Umbilical cord (tissue), 2 donors: ENCODE results near the gene CALB2. TPM values are rescaled to one million over a fixed set of nuclear protein-coding genes. Genes with fewer than 3 reads are reported as not detected.
"Not testable (repeated sequence)": the region's sequence is repeated elsewhere in the genome, so short reads cannot be mapped to it uniquely, and the experiment has no call there.

Source experiments
- DNase-seq: peaks from one replicate; pipeline ENCODE4 v3.0.0-alpha.2; 2015; ENCODE audit warnings: low spot score
- total RNA-seq: library from RNA; depleted of rRNA; stranded (reverse); fragments of >200 nt; gene quantifications from one replicate; pipeline ENCODE4 v1.2.3, GENCODE V29; 2014; ENCODE audit warnings: low replicate concordance; ENCODE audit not compliant: insufficient read depth

Gene CALB2
- total RNA-seq, 1 donor from 2014 or later = 1.7 TPM

DNA sequence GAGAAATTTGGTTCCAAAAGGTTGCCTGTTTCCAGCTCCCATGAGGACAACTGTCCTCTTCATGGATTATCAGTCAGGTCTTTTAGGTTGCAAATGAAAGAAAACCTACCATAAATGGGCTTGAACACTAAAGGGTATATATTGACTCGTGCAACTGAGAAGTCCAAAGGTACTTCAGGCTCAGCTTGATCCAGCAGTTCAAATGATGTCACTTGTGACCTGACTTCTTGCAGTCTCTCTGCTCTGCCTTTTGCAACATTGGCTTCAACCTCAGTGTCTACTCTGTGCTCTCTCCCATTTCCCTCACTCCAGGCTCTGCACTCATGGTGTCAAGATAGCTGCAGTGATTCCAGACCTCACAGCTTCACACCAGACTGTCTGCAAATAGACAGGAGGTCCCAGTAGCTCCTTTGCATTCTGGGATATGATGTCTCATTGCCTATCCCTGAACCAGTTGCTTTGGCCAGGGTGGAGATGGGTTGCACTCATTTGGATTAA lies 5.5 kb upstream of the CALB2 start:
- DNase-seq = no peak

GRCh38 chr16:71353736-71354135 lies 4.8 kb upstream of the CALB2 start:
- DNase-seq = no peak

- DNase-seq = no peak
Measured at GRCh38 chr16:71354156-71354555, 4.4 kb upstream of the CALB2 start.

GRCh38 chr16:71356051-71356740 lies 2.3 kb upstream of the CALB2 start:
- DNase-seq = no peak

DNA sequence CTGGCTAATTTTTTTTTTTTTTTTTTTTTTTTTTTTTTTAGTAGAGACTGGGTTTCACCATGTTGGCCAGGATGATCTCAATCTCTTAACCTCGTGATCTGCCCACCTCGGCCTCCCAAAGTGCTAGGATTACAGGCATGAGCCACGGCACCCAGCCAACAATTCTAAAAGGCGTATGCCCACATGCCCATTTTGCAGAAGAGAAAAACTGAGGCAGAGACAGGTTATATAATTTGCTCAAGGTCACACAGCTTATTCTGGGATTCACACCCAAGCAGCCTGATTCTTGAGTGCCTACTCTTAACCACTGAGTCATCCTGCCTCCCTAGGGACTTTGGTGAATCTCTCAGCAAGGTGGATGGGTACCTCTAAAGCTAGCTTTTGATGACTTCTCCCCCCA lies 1.6 kb upstream of the CALB2 start:
- not testable (repeated sequence) for DNase-seq

- DNase-seq = no peak
Measured at GRCh38 chr16:71357681-71358080, 842 bp upstream of the CALB2 start.

DNA sequence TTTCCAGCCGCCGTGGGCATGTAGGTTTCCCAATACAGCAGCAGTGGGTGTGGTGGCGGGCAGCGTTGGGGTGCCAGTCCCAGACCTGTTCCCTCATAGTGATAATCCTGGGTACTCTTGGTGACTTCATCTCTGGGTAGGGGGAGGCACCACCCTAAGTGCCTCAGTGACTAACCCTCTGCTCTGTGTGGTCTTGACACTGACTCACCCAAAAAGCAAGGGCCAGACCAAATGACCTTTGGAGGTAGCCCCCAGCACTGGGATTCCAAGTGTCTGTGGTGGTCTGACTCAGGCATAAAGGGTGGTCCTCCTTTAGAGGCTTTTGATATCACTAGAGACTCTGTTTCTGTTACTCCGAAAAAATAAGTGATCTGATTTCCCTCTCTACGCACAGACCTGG lies 908 bp downstream of the CALB2 start:
- no peak for DNase-seq

- DNase-seq = peak; percentile 42
Measured at GRCh38 chr16:71360378-71360777, 1.9 kb downstream of the CALB2 start.

DNA sequence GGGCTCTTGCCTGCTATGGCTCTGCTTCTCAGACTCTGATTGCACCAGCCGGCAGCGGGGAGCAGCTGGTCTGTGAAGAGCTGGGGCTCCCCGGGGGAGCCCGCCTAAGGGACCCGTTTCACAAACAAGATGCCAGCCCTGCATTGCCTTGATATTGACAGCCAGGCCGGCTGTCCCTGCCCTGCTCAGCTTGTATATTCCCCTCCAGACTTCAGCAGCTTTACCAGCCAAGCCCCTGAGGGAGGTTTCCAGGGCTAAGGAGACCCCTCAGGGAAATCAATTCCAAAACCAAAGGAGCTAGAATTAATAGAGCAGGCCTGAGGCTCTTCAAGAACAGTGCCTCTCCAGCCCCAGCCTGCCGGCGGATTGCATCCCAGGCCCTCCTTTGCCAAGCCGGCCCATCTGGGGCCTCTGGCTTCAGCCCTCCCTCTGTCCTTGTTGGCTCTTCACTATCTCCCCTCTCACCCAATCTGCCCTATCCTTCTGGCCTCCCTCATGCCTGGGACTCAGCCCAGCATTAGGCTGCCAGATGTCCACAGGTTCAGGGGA lies 5.7 kb downstream of the CALB2 start:
- DNase-seq = no peak

- DNase-seq = no peak
Measured at GRCh38 chr16:71365021-71365420, 6.5 kb downstream of the CALB2 start.

DNA sequence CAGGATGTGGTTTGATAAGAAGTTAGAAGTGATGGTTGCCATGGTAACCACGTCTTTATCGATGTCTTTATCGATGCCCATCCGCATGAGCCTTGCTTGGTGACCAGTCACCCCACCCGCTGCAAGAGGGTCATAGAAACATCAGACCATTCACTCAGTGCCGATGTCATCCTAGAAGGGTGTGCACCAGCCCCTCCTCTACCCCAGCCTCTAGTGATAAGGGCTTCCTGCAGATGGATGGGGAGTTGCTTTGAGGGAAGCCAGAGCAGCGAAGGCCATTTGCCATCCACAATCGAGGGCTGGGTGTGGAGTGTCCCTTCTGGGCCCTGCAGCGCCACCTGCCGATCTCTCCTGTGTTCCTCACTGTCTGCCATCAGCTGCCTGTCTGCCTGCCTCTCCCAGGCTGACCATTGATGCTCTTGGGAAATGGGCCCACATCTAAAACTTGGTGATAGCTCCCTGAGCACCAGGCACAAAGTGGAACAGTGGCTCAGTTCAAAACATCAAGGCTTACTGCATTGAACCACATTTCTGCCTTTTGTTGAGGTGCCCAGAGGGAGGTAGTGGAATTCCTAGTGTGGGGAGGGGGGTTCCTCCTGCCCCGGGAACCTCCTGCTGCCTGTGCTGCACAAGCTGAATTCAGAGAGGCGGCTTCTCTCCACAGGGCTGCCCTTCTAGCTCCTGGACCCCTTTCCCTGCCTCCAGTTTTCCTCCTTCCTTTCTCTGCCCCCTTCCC lies 8.9 kb downstream of the CALB2 start:
- DNase-seq = no peak

- DNase-seq = no peak
Measured at GRCh38 chr16:71368958-71369357, 10.4 kb downstream of the CALB2 start.

DNA sequence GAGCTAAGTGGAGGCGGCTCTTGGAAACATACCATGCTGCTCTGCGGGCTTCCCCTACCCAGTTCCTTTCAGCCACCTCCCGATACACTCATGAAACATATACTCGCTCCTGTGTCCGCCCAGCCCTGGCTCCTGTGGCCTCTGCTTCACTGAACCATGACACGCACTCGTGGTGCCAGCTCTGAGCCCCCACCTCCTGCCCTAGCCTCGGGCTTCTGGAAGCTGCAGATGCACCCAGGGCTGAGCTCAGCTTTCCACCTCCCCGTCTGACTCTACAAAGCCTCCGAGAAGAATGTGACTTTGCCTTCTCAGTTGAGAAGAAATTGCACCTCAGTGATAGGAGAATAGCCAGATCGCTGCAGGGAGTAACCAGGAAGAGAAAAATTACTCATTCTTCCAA lies 11.0 kb downstream of the CALB2 start:
- DNase-seq = no peak

- DNase-seq = no peak
Measured at GRCh38 chr16:71371237-71371636, 12.7 kb downstream of the CALB2 start.

DNA sequence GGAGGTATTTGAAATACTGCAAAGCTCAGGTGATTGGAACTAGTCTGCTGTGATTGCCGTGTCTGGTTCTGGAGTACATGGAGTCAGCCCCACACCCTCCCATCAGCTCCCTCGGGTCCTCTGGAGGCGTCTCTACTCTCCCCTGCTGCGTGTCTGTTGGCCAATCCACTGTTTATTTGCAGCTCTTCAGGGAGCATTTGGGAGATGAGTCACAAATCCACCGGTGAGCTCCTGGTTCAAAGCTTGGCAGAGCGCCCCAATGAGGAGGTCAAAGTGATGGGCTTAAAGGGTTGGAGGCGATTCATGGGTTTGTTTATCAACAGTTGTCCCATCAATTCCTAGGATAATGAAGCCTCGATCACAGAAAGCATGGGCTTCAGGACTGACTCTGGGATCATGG lies 14.6 kb downstream of the CALB2 start:
- DNase-seq = no peak

GRCh38 chr16:71376465-71377157 lies 18.1 kb downstream of the CALB2 start:
- DNase-seq = no peak

- DNase-seq = no peak
Measured at GRCh38 chr16:71379711-71380110, 21.2 kb downstream of the CALB2 start.

DNA sequence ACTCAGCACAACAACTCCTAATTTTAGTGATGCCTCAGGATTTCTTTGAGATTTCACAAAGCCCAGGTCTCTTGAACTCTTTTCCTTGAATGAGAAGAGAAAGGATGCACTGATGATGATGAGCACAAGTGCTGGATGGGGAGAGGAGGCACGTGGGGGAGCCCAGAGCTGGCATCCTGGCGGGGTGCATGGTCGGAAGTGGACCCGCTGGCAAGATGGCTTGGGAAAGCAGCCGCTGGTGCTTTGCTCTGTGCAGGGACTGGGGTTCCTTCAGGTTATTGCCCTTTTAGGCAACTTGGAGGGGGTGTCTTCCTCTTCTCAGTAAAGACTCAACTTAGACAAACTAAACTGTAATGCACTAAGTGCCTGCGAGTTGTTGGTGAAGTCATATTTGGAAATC lies 22.3 kb downstream of the CALB2 start:
- DNase-seq = no peak

DNA sequence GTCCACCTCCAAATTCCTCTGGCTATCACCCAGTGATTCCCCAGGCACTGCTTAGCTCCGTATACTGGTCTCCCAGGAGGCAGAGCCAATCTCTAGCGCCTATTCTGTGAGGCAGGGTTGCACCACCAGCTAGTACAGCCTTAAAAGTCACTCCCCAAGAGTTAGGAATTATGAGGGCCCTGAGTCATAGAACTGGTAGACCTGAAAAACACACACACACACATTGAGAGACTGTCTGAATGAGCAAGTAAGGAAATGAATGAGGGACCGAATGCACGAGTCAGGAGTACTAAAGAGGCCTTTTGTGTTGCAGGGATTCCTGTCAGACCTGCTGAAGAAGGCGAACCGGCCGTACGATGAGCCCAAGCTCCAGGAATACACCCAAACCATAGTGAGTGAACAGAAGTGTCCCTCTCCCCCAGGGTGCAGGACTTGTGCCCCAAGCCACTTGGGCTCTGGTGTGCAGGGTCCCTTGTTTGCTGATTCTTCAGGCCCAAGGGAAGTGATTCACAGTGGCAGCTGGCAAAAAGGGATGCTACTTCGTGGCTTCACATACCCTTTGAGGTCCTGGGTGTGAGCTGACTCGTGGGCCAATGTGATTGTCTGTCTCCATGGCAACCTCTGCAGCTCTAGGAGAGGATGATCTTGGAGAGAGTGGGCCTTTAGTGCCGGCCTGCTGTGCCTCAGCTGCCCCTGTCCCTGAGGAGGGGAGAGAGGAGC lies 24.7 kb downstream of the CALB2 start:
- DNase-seq = peak; percentile 36

- DNase-seq = no peak
Measured at GRCh38 chr16:71384073-71384724, 25.7 kb downstream of the CALB2 start.
